ENCODE results near the gene MRPL18.

- TF ChIP-seq ZNF70 (CRISPR knock-in tag; IDR thresholded peaks at IDR 0.05) (no peak), TOX (CRISPR knock-in tag; IDR thresholded peaks at IDR 0.05; ENCODE audit: borderline replicate concordance) (no peak), ARNTL (CRISPR knock-in tag; IDR thresholded peaks at IDR 0.05; ENCODE audit: borderline replicate concordance, low read depth) (no peak)
These were observed 36.8 kb downstream of the MRPL18 start for GRCh38 chr6:159826968-159827647.

Measured in SK-N-SH treated with all-trans-retinoic acid at 6 μM for 48 hours (cell line).